ENCODE data around the gene ANO9.
A peak's percentile ranks its signal among the peaks of the same experiment; 100 is the strongest.

Gene ANO9

DNA sequence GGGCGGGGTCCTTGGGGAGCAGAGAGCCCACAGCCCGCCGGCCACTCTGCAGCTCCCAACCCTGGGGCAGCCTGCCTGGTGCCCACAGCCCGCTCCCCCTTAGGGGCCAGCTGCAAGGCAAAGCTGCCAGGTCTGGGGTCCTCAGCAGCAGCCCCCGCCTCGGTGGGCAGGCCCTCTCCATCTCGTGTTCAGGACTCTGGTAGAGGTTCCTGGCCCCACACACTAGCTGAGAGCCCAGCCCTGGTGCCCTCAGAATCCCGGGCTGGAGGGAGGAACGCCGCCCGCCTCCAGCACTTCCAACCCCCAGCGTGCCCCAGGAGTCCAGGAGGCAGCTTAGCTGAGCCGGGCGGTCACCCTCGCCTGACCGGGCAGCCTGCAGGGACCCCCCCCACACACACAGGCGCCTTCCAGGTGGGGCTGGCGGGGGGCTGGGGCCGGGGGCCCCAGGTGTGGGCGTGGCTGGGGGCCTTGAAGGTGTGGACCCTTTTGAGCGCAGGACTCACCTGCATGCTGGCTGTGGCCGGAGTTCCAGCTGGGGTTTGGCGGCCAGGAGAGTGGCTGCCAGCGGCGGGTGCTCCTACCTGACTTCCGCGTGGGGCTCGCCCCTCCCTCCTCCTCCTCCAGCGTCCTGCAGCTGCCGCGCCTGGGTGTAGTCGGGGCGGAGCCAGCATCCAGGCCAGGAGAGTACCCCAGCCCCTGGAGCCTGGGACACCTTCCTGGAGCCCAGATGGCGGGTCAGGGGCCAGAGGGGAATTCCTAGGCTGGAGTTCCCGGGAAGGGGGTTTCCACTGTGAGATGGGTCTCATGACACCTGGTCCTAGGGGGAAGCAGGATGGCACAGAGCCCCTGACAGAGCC lies at the start of gene ANO9:
ANO9 (minus strand) TSS at position 594 of the 857 bp plus-strand sequence; CDS start at position 509, 85 bp downstream.
- DNase-seq = no peak

DNA sequence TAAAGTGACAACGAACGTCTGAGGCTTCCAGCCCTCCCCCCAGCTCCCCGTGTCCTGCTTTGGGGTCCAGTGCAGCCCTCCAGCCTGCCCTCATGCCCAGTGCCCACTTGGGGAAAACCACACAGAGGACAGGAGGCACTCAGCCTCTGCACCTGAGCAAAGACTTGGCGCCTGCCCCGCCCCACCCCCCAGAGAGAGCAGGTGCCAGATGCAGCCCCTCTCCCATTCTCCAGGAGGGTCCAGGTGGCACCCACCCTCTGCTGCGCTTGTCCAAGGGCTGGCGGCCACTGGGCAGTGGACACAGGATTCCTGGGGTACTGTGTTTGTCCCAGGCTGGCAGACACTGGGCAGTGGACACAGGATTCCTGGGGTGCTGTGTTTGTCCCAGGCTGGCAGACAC lies 49.5 kb upstream of the ANO9 start:
- DNase-seq = no peak

GRCh38 chr11:490930-491260 lies 49.1 kb upstream of the ANO9 start:
- DNase-seq = no peak

GRCh38 chr11:490186-490929 lies 48.5 kb upstream of the ANO9 start:
- DNase-seq = no peak

- no peak for DNase-seq
These were observed 47.9 kb upstream of the ANO9 start for GRCh38 chr11:489610-490185.

- no peak for DNase-seq
These were observed 47.2 kb upstream of the ANO9 start for GRCh38 chr11:488992-489391.

DNA sequence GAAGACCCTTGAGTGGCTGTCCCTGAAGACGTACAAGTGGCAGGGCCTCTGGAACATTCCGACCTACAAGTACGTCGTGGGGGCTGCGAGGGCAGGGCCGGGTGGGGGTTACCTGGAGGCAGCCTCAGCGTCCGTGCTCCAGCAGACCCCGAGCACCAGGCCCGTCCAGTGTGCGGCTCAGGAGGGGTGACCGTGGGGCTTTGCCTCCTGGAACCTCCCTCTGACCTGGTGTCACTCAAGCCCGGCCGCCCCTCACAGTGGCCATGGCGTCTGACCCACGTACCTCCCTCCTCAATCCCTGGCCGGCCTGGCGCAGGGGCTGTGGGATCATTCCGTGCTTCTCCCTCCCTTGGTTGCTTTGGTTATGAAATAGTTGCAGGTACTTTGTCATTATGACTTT lies 46.8 kb upstream of the ANO9 start:
- DNase-seq = no peak

- DNase-seq = no peak
These were observed 46.3 kb upstream of the ANO9 start for GRCh38 chr11:488062-488461.

DNA sequence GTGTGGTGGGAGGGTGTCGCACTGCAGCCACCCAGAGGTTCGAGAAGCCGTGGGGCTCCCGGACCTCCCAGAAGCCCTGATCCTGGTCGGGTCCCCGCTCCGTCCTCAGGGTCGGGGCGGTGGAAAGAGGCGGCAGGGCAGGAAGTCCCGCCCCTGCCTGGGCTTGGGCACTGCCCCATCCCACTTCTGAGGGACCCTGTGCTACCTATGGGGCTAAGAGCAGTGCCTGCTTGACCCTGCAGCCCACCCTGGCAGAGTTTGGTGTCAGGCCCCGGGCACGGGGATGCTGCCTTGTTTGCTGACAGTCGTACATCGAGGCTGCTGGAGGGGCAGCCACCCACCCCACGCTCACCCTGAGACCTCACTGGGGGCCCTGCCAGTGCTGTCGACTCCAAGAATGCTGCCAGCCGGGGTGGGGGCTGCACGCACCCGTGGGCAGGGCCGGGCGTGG lies 45.8 kb upstream of the ANO9 start:
- no peak for DNase-seq

DNA sequence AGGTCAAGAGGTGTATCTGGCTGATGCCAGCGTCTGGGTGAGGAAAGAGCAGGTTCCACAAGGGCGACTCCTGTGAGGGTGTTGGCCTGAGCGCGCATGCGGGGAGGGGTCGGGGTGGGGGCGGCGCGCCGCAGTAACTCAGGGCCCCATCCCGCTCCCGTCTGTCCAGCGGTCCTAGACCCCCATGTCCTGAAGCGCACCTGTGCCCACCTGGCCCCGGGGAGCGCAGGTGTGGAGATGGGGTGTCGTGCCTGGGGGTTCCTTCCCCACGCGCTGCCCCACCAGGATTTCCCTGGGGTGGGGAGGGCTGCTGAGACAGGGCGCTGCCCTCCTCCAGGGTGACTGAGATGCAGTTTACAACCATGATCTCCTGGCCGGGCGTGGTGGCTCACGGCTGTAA lies 44.4 kb upstream of the ANO9 start:
- no peak for DNase-seq

GRCh38 chr11:484616-485015 lies 42.8 kb upstream of the ANO9 start:
- DNase-seq = no peak

- DNase-seq = no peak
These were observed 37.5 kb upstream of the ANO9 start for GRCh38 chr11:479311-479710.

DNA sequence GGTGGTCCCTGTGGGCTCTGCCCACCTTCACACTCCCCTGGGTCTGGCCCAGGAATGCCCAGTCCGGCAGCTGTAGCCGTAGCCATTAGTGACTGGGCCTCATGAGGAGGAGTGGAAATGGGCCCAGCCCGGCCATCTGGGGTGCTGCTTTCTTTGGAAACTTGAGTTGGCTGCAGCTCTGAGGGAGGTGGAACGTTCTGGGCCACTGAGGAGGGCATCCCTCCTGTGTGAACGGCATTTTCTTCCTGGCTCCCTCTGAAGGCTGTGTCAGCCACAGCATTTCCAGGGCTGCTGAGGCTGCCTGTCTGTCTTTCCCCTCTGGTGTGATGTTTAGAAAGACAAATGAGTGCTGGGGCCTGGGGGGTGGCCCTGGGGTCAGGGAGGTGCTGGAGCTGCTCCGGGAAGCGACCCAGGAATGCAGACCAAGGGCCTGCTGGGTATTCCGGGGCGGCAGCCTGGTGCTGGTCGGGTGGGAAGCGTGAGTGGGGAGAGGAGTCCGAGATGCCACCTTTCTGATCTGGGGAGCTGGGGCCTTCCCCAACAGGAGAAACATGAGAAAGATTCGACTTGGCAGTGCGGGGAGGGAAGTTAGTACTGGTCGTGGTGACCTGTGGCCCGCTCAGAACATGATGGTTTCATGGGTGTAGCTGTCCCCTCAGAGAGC lies 35.4 kb upstream of the ANO9 start:
- DNase-seq = no peak

DNA sequence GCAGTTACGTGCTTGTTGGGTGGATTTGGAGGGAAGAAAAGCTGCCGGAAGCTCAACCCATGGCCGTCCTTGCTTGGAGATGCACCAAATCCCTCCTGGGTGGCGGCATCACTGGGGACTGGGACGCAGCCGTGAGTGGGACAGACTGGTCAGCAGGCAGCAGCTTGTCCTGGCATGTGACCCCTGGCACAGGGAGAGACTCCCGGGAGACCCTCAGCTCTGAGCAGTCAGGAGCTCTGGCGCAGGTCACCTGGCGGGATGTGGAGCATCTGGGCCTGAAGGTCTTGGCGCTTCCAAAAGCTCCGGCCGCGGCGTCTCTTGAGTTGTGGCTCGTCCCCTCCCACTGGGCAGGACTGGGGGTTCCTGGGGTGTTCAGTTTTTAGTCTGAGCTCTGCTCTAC lies 34.6 kb upstream of the ANO9 start:
- DNase-seq = no peak

- DNase-seq = no peak
These were observed 34.1 kb upstream of the ANO9 start for GRCh38 chr11:475941-476340.

GRCh38 chr11:474914-475506 lies 33.2 kb upstream of the ANO9 start:
- no peak for DNase-seq

GRCh38 chr11:473962-474785 lies 32.4 kb upstream of the ANO9 start:
- DNase-seq = peak; percentile 66

GRCh38 chr11:473415-473814 lies 31.6 kb upstream of the ANO9 start:
- DNase-seq = no peak

DNA sequence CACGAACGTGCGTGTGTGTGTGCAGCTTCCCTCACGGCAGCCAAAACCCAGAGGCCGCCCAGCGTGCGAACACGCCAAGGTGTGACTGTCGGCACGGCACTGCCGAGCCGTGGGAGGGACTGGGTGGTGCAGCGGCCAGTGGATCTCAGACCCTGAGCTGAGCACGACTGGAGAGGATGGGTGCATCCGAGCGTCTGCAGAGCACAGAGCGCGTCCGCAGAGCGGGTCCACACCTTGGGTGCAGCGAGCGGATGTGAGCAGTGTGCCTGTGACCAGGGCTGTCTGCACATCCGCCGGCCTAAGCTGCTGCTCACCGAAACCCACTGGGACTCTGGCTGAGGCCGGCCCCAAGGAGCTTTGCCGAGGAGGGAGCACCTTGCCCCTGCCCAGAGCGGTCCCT lies 31.0 kb upstream of the ANO9 start:
- DNase-seq = no peak

DNA sequence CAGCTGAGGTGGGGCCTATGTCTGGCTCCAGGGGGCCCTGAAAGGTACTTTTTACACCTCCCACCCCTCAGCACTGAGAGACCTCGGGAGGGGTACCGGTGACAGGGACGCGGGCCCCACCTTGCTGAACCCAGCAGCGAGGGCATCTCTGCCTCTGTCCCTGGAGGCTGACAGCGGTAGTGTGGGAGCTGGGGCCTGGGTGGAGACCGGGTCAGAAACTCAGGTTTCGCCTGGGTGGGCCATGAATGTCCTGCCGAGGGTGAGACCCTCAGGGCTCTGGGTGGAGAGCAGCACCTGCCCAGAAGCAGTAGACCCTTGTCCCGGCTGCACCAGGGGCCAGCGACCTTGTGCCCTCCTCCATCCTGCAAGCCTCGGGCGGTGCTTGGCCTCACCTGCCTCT lies 30.5 kb upstream of the ANO9 start:
- no peak for DNase-seq

GRCh38 chr11:471468-472145 lies 29.8 kb upstream of the ANO9 start:
- DNase-seq = no peak
